HG03060 (cell line): Measurements from ENCODE around the gene PCSK4.
"Not testable (repeated sequence)": the region's sequence is repeated elsewhere in the genome, so short reads cannot be mapped to it uniquely, and the experiment has no call there.

Experiments
- ATAC-seq: cut with Tn5 transposase; IDR thresholded peaks from one replicate; pipeline ENCODE4 v1.9.1; 2021; ENCODE audit warnings: low read depth, moderate number of reproducible peaks; ENCODE audit not compliant: unreplicated experiment

PCSK4 gene

GRCh38 chr19:1505991-1506881, 16.1 kb upstream of the PCSK4 start:
- ATAC-seq, result no peak

GRCh38 chr19:1505012-1505411, 14.9 kb upstream of the PCSK4 start:
- ATAC-seq, result no peak

- no peak for ATAC-seq
Observed at GRCh38 chr19:1503925-1504773, 14.0 kb upstream of the PCSK4 start.

- ATAC-seq, result no peak
Observed at GRCh38 chr19:1503089-1503924, 13.2 kb upstream of the PCSK4 start.

- ATAC-seq, result no peak
Observed at GRCh38 chr19:1502433-1503088, 12.4 kb upstream of the PCSK4 start.

- ATAC-seq, result no peak
Observed at GRCh38 chr19:1501200-1501595, 11.0 kb upstream of the PCSK4 start.

GRCh38 chr19:1499231-1499630, 9.1 kb upstream of the PCSK4 start:
- ATAC-seq, result not testable (repeated sequence)

GRCh38 chr19:1497578-1498235, 7.6 kb upstream of the PCSK4 start:
- no peak for ATAC-seq

GRCh38 chr19:1496714-1497577, 6.8 kb upstream of the PCSK4 start:
- ATAC-seq, result no peak

GRCh38 chr19:1495799-1496713, 5.9 kb upstream of the PCSK4 start:
- no peak for ATAC-seq

- ATAC-seq, result no peak
Observed at GRCh38 chr19:1495051-1495798, 5.1 kb upstream of the PCSK4 start.

- ATAC-seq, result no peak
Observed at GRCh38 chr19:1494115-1494815, 4.1 kb upstream of the PCSK4 start.

- no peak for ATAC-seq
Observed at GRCh38 chr19:1492474-1493006, 2.4 kb upstream of the PCSK4 start.

- no peak for ATAC-seq
Observed at GRCh38 chr19:1491849-1492170, 1.7 kb upstream of the PCSK4 start.

- ATAC-seq, result no peak
Observed at GRCh38 chr19:1491114-1491848, 1.1 kb upstream of the PCSK4 start, which contains the start of gene REEP6. Gene REEP6, plus strand, starts transcription at chr19:1491181. Its CDS starts 89 bp downstream, at chr19:1491270.
